HG03558 (cell line): Measurements from ENCODE around the gene SAMD11.

Source experiments
- ATAC-seq: cut with Tn5 transposase; IDR thresholded peaks from one replicate; pipeline ENCODE4 v1.9.1; 2021; ENCODE audit warnings: moderate number of reproducible peaks; ENCODE audit not compliant: unreplicated experiment; ENCODE audit errors: extremely low read depth

Gene SAMD11

GRCh38 chr1:903721-904271, 19.9 kb upstream of the SAMD11 start:
- no peak for ATAC-seq

DNA sequence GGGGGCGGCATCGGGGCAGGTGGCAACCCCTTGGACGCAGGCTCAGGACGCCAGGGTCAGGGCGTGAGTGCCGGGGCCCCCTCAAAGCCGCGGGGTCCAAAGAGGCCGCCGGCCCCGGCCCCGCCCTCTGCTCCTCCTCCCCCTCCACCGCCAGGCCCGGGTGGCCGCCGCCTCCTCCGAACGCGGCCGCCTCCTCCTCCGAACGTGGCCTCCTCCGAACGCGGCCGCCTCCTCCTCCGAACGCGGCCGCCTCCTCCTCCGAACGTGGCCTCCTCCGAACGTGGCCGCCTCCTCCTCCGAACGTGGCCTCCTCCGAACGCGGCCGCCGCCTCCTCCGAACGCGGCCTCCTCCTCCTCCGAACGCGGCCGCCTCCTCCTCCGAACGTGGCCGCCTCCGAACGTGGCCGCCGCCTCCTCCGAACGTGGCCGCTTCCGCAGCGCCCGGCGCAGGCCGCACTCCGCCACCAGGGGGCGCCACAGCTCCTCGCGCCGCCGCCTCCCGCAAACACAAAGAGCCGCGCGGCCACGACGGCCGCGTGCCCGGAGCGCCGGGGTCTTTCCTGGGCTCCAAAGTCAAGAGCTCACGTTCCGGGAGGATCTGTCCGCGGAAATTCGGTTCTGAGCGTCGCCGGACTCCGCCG, 19.3 kb upstream of the SAMD11 start:
- no peak for ATAC-seq

DNA sequence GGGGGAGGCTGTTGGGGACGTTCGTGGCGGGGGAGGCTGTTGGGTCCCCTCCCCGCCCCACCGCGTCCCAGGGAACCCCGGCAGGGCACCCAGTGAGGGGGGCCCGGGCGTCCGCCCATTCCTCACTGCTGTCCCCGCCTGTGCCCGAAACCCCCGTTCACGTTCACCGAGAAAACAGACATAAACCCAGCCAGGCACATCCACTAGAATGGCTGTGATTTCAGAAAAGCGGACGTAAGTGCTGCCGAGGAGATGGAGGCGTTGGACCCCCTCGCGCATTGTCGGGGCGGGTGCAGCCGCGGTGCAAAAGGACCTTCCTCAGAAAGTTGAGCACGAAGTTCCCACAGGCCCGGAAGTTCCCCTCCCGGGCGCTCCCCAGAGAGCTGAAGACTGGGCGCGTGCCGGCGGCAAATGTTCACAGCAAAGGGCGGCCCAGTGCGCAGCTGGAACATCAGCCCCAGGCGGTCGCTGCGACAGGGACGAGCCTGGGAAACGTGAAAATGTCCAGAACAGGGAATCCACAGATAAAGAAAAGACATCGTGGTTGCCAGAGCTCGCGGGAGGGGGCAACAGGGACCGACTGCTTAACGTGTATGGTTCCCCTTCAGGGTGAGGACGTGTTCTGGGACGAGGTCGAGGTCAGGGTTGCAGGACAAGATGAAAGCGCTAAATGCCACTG, 18.5 kb upstream of the SAMD11 start:
- no peak for ATAC-seq

DNA sequence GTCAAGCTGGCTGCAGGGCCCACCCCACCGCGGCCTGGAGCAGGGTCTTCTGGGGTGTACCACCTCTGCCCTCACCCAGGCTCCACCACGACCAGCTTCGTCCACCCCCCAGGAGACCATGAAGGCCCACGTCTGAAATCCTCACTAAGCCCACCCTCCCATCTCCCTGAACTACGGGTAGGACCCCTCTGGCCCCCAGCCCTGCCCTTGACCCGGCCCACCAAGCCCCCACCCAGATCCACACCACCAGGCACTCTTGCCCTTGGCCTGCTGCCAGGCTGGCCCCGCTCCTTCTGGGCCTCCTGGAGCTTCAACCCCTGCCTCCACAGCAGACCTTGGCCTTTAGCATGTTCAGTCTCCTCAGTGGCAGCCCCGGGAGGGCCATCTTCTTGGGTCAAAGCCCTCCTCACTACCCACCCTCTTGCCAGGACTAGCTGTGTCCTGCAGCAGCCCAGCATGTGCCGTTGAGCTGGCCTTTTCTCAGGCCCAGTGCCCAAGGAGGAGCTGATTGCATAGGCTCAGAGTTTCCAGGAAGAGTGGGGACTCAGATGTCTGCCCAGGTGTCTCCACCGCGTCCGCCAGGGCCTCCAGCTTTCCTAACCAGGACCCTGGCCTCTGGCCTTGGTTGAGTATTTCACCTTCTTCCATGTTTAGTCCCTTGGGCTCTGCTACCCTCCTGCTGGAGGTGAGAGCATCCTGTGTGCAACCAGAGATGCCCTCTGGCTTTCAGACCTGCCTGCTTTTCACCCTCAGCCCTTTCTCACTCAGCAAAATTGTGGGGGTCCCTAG, 17.7 kb upstream of the SAMD11 start:
- ATAC-seq, result no peak

GRCh38 chr1:906600-907420, 16.9 kb upstream of the SAMD11 start:
- ATAC-seq, result no peak

- no peak for ATAC-seq
Observed at GRCh38 chr1:907611-908451, 15.9 kb upstream of the SAMD11 start.

DNA sequence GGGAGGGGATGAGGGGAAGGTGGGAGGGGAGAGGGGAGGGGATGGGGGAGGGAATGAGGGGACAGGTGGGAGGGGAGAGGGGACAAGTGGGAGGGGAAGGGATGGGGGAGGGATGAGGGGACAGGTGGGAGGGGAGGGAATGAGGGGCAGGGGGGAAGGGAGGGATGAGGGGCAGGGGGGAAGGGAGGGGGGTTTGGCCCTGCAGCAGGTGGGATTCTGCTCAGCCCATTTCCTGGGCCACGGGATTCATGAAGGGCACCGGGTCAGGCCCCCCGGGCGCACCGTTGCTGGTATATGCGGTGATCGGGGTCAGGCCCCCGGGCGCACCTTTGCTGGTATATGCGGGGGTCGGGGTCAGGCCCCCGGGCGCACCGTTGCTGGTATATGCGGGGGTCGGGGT, 15.1 kb upstream of the SAMD11 start:
- no peak for ATAC-seq

- no peak for ATAC-seq
Observed at GRCh38 chr1:909861-910310, 13.8 kb upstream of the SAMD11 start.

DNA sequence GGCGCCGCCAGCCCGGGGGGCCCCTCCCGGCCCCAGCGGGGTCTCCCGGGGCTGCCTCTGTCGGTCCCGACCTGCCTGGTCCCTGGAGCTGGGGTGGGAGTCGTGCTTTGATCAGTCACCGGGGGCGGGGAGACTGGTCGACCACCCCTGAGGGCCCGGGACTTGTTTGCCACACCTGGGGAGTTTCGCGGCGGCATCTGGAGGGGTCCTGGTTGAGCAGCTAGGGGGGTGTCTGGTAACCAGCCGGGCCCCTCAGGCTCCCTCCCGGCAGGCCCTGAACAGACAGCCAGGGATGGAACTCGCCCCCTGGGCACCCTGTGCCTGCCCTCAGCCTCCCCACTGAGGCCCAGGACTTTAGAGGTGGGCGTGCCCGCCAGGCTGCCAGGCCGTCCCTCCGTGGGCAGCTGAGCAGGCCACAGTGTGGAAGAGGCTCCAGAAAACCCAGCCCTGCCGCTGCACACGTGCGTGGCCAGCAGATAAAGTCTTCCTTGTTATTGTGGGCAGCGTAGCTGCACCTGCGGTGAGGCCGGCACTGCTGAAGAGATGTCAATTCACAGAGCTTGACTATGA, 13.3 kb upstream of the SAMD11 start:
- no peak for ATAC-seq

GRCh38 chr1:910881-911721, 12.6 kb upstream of the SAMD11 start:
- ATAC-seq, result no peak

DNA sequence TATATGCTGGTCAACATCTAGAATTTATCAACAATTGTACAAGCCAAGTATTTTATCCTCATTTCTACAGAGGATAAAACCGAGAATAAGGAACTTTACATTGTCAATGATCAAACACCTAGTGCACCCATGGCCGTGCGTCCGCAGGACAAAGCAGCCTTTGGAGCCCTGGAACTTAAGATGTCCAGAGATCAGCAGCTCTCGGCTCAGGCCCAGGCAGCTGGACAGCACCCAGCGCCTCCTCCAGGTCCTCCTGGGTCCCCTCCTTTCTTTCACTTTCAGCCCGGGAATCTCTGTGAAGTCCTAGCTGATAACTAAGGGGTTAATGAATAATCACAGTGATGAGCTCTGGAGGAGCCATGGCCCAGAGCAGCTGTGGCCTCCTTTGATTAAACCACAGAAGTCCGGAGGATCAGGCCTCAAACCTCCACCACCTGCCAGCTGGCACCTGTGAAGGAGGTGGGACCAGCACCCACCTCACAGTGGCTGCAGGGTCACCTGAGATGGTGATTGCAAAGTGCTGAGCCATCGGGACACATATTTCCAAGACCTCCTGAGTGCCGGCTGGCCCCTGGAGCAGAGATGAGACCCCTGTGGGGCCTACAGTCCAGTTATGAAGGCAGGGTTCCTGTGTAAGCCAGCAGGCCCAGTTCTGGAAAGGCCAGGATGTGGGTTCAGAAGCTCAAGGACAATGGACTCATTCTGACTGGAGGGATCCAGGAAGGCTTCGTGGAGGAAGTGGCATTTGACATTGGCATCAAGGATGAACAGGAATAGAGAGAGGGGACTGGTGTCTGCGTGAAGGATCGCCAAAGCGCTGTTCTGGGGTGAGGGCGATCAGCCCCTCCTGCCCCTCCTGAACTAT, 11.6 kb upstream of the SAMD11 start:
- no peak for ATAC-seq

- no peak for ATAC-seq
Observed at GRCh38 chr1:912740-913301, 10.9 kb upstream of the SAMD11 start.

DNA sequence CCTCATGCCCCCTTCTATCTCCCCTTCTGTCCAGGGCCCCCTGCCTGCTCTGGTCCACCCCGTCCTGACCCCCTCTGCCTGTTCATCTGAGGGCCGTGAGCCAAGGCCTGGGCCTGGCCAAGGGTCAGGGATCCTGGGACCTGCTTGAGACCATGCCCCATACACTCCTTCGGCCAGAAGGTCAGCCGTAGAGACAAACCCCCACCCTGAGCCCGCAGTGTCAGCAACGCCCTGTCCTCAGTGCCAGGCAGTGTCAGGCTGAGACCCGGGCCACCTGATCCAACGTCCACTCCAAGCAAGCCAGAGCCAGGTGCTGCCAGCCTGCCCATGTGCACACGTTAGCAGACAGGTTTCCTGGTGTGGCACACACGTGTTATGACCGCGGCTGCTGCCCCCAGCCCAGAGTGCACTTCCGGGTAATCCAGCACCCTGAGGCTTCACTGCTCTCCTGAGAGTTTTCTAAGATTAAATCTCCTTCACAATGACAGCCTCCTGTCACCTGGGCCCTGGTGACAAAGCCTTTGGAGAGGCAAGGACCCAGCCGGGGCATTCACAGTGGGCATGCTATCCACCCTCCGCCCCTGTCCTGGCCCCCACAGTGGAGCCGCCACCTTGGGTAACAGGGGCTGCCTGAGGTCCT, 10.1 kb upstream of the SAMD11 start:
- ATAC-seq, result no peak

DNA sequence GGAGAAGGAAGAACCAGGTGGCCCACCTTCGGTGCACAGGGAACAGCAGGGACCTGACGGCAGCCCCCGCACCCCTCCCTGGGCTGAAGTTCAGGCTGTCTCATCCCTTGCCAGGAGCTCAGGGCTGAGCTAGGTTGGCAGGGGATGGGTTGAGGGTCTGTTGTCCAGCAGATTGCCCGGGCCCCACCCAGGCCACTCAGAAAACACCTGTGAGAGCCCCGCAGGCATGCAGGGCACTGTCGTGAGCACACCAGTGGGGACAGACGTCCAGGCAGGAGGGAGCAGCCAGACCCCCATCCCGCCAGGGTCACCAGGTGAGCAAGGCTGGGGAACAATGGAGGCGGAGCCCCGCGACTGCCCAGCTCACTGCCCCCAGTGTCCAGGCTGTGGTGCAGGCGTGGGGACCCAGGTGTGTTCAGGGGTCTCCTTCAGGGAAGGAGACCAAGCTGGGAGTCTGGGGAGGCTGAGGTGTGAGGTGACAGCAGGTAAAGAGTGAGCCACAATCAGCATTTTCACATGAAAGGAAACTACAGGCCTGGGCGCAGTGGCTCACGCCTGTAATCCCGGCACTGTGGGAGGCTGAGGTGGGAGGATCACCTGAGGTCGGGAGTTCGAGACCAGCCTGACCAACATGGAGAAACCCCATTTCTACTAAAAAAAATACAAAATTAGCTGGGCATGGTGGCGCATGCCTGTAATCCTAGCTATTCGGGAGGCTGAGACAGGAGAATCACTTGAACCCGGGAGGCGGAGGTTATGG, 9.4 kb upstream of the SAMD11 start:
- no peak for ATAC-seq

GRCh38 chr1:914891-915280, 8.8 kb upstream of the SAMD11 start:
- ATAC-seq, result no peak
